DOHH2 (cell line): Measurements from ENCODE around the gene IARS2.

Experiments
- EZH2phosphoT487 ChIP-seq: fragments of 200-600 bp; sonication (generic); IDR thresholded peaks from 2 replicates; pipeline ENCODE4 v1.6.1; 2017; ENCODE audit warnings: borderline replicate concordance, mild to moderate bottlenecking, antibody characterized with exemption, low read length, moderate library complexity, mixed read lengths
- TF ChIP-seq, protein P1 (sequence below): fragments of 200-600 bp; sonication (generic); IDR thresholded peaks from one replicate; pipeline ENCODE4 v1.5.1; 2014; ENCODE audit warnings: antibody characterized with exemption, mild to moderate bottlenecking, low read depth, low read length; ENCODE audit not compliant: poor library complexity, severe bottlenecking

DNA sequence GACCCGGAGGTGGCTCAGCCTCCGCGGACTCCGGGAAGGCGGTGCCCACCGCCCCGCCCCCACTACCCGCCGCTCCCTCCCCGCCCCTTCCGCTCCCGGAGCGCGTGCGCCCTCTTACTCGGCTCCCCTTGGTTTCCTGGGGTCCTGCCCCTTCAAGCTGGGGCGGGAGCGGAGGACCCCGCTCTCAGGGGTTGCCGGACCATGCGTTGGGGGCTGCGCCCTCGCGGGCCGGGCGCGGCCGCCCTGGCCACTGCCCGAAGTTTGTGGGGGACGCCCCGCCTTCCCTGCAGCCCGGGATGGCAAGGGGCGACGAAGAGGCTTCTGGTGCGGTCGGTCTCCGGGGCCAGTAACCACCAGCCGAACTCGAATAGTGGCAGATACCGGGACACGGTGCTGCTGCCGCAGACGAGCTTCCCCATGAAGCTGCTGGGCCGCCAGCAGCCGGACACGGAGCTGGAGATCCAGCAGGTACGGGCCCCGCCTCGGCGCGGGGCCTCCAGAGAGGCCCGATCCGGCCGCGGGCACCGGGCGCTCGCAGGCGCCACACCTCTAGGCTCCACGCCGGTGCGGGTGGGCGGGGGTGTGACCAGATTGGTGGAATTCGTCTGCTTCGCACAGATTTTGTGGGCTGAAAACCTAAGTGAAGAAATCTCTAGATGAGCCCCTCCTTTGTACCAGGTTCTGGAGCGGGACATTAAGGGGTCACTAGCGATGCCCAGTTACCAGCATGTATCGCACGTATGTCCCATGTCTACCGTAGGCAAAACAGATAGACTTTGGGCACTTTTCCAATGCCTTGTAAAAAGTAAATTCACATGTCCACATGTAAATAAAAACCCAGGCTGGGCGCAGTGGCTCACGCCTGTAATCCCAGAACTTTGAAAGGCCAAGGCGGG is at the start of gene IARS2:
- TF ChIP-seq, protein P1, sequence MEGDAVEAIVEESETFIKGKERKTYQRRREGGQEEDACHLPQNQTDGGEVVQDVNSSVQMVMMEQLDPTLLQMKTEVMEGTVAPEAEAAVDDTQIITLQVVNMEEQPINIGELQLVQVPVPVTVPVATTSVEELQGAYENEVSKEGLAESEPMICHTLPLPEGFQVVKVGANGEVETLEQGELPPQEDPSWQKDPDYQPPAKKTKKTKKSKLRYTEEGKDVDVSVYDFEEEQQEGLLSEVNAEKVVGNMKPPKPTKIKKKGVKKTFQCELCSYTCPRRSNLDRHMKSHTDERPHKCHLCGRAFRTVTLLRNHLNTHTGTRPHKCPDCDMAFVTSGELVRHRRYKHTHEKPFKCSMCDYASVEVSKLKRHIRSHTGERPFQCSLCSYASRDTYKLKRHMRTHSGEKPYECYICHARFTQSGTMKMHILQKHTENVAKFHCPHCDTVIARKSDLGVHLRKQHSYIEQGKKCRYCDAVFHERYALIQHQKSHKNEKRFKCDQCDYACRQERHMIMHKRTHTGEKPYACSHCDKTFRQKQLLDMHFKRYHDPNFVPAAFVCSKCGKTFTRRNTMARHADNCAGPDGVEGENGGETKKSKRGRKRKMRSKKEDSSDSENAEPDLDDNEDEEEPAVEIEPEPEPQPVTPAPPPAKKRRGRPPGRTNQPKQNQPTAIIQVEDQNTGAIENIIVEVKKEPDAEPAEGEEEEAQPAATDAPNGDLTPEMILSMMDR = no peak
- TF ChIP-seq EZH2phosphoT487 = no peak
